ENCODE results near the gene SSU72. TPM values are rescaled to one million over a fixed set of nuclear protein-coding genes. Genes with fewer than 3 reads are reported as not detected.

The SSU72 gene
- total RNA-seq, 4 donors from 2014 or later, result 44.0 to 273 (median 78.4) TPM

DNA sequence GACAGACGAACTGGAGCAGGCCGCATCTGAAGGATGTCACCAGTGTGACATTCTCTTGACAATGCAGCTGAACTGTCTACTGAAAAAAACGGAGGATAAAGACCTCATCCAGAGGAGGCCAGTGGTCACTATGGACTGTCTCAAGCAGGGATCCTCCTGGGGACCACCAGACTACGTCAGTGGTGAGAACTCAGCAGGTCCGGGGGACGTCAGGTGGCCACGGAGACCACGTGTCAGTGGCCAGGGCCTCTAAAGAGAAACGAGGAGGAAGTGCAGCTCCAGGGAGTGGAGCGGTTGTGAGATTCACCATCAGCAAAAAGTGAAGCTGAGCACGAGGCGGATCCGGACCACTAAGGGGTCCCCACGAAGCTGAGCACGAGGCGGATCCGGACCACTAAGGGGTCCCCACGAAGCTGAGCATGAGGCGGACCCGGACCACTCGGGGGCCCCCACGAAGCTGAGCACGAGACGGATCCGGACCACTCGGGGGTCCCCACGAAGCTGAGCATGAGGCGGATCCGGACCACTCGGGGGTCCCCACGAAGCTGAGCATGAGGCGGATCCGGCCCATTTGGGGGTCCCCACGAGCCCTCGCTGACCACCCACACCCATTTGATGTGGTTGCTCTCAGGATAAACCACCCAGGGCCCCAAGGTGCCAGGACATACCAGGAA, 20.7 kb downstream of the SSU72 start:
- Histone ChIP-seq H3K27me3 (no peaks in the 10 kb centered on the region), H3K4me3 (no peak overlapping the region), H3K27ac (no peak overlapping the region), H3K36me3 (no peaks in the 10 kb centered on the region), H3K9me3 (no peaks in the 10 kb centered on the region), H3K4me1 (no peaks in the 10 kb centered on the region)
- intact Hi-C loops (cut with DNase I; ENCODE audit: low total_unique reads), result no loop called here
- no peak for DNase-seq
- TF ChIP-seq, protein P1, sequence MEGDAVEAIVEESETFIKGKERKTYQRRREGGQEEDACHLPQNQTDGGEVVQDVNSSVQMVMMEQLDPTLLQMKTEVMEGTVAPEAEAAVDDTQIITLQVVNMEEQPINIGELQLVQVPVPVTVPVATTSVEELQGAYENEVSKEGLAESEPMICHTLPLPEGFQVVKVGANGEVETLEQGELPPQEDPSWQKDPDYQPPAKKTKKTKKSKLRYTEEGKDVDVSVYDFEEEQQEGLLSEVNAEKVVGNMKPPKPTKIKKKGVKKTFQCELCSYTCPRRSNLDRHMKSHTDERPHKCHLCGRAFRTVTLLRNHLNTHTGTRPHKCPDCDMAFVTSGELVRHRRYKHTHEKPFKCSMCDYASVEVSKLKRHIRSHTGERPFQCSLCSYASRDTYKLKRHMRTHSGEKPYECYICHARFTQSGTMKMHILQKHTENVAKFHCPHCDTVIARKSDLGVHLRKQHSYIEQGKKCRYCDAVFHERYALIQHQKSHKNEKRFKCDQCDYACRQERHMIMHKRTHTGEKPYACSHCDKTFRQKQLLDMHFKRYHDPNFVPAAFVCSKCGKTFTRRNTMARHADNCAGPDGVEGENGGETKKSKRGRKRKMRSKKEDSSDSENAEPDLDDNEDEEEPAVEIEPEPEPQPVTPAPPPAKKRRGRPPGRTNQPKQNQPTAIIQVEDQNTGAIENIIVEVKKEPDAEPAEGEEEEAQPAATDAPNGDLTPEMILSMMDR (IDR thresholded peaks at IDR 0.05), result no peak
- TF ChIP-seq POLR2A (IDR thresholded peaks at IDR 0.05), result no peak

DNA sequence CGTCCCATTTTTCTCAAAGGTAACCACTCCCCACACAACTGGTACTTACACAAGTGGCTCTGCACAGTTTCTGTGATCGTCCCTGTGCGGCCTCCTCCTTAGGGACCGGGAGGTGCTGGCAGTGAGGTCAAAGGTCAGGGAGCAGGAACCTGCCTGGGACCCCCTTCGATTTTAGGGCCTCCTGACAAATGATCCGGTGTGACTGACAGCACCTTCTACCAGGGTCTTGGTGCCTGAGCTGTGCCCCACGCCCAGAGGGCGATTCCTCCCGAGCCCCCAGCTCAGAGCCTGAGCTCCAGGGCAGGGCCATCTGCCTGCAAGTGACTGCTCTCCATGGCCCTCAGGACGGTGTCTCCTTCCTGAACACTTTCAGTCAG, 22.4 kb downstream of the SSU72 start:
- intact Hi-C loops (cut with DNase I; ENCODE audit: low total_unique reads), result no loop called here
- DNase-seq, result no peak
- no peak overlapping the region for H3K27ac ChIP-seq
- H3K27me3 ChIP-seq, result no peaks in the 10 kb centered on the region
- no peaks in the 10 kb centered on the region for H3K36me3 ChIP-seq
- H3K4me3 ChIP-seq, result no peak overlapping the region
- no peaks in the 10 kb centered on the region for H3K4me1 ChIP-seq
- no peaks in the 10 kb centered on the region for H3K9me3 ChIP-seq
- TF ChIP-seq POLR2A (IDR thresholded peaks at IDR 0.05), result no peak
- TF ChIP-seq, protein P1 (IDR thresholded peaks at IDR 0.05), result no peak

DNA sequence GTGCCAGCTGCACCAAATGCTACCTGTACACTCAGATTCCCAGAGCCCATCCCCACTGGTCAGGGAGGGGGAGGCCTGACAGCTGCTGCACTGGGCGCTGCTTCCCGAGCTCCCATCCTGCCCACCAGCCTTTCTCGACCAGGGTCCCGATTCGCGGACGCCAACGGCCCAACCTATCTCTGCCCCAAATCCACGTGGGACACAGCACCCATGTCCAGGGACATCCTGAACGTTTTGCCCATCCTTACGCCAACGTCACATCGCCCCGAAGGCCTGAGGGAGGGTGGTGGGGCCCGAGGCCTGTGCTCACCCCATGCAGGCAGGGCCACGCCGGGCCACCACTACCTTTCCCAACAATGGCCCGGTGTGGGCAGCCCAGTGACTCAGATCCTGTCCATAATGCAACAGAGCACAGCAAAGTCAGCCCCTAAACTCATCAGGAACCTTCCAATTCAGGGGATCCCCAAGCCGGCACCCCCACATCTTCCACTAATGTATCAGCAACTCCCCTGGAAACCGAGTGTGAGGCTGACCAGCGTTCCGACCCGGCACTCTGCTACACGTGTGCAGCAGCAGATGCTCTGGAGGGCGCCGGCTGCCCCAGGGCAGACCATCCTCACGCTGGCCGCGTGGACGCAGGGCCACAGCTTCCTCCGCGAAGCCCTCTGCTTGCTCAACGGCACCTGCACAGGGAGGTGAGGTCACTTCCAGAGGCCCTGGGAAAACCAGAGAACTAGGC, 23.0 kb downstream of the SSU72 start:
- H3K9me3 ChIP-seq, result no peaks in the 10 kb centered on the region
- H3K27ac ChIP-seq, result no peak overlapping the region
- H3K4me1 ChIP-seq, result no peaks in the 10 kb centered on the region
- TF ChIP-seq, protein P1 (IDR thresholded peaks at IDR 0.05), result no peak
- TF ChIP-seq POLR2A (IDR thresholded peaks at IDR 0.05), result no peak
- no peaks in the 10 kb centered on the region for H3K36me3 ChIP-seq
- DNase-seq, result no peak
- H3K27me3 ChIP-seq, result no peaks in the 10 kb centered on the region
- no peak overlapping the region for H3K4me3 ChIP-seq
- intact Hi-C loops (cut with DNase I; ENCODE audit: low total_unique reads), result no loop called here

DNA sequence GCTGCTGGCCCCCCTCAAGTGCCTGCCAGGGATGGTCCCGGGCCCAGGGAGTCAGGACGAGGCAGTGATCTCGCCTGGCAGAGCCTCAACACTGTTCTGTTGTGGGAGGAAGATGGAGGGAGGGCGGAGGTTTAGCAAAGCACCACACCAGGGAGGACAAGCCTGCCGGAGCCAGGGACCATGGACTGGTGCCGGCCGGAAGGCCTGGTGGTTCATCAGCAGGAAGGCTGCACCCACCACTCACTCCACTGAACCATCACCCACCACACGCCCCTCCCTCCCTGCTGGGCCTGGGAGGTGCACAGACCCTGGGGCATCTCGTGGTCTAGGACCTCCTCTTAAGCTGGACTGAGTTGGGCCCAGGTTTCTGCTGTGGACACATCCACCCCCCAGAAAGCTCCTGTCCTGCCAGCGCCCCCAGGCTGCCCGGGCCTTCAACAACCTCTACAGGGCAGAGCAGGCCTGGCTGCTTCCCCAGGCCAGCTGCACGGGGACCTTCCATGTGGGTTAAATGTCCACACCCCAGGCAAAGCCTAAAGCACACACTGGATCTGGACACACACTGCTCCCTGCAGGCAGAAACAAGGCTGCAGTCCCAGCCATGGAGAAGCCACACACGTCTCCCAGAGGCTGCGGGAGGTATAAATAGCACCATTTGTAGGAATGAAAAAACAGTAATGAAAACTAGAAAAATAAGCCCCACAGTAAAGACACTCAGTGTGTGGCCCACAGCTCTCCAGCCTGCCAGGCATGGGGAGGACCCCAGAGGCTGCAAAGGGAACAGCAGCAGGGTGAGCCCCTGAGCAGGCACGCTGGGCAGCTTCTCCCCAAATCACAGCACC, 23.9 kb downstream of the SSU72 start:
- Histone ChIP-seq H3K4me3 (no peak overlapping the region), H3K9me3 (no peaks in the 10 kb centered on the region), H3K4me1 (no peaks in the 10 kb centered on the region), H3K27me3 (no peaks in the 10 kb centered on the region), H3K27ac (no peak overlapping the region), H3K36me3 (no peaks in the 10 kb centered on the region)
- intact Hi-C loops (cut with DNase I; ENCODE audit: low total_unique reads), result no loop called here
- TF ChIP-seq, protein P1 (IDR thresholded peaks at IDR 0.05), result peak in 1 of 4 experiments; percentile 10
- no peak for TF ChIP-seq POLR2A (IDR thresholded peaks at IDR 0.05)
- DNase-seq, result no peak

Measured in uterus (tissue), 4 donors.